Mucosa of rectum (tissue), 2 donors: Measurements from ENCODE around the gene CYP4F12.
"Not testable (repeated sequence)": the region's sequence is repeated elsewhere in the genome, so short reads cannot be mapped to it uniquely, and the experiment has no call there.

Experiments used
- H3K27ac ChIP-seq, 2 donors: one replicate each; pipeline ENCODE4 v1.7.0; 2013; ENCODE audit warnings: inconsistent platforms in 2 of 2, low read depth in 2 of 2, low read length in 2 of 2
- H3K27me3 ChIP-seq, 2 donors: one replicate each; pipeline ENCODE4 v1.7.0; 2013; ENCODE audit warnings: low read length in 2 of 2; ENCODE audit not compliant: control insufficient read depth in 2 of 2, insufficient read depth in 2 of 2
- H3K36me3 ChIP-seq, 2 donors: one replicate each; pipeline ENCODE4 v1.7.0; 2013; ENCODE audit warnings: low read length in 2 of 2; ENCODE audit not compliant: control insufficient read depth in 2 of 2, insufficient read depth in 2 of 2
- H3K4me1 ChIP-seq, 2 donors: one replicate each; pipeline ENCODE4 v1.7.0; 2013; ENCODE audit warnings: low read length in 2 of 2, mild to moderate bottlenecking in 1 of 2; ENCODE audit not compliant: control insufficient read depth in 2 of 2, insufficient read depth in 2 of 2
- H3K4me3 ChIP-seq, 2 donors: one replicate each; pipeline ENCODE4 v1.7.0; 2013; ENCODE audit warnings: low read length in 2 of 2
- H3K9ac ChIP-seq, 2 donors: one replicate each; pipeline ENCODE4 v1.7.0; 2013; ENCODE audit warnings: low read length in 2 of 2, low read depth in 1 of 2, mild to moderate bottlenecking in 1 of 2
- H3K9me3 ChIP-seq, 2 donors: one replicate each; pipeline ENCODE4 v1.7.0; 2013; ENCODE audit warnings: low read length in 2 of 2; ENCODE audit not compliant: control insufficient read depth in 2 of 2
- donor health status: healthy.
- donor health status: Normal muscosa, but diverticular disease.

The CYP4F12 gene

DNA sequence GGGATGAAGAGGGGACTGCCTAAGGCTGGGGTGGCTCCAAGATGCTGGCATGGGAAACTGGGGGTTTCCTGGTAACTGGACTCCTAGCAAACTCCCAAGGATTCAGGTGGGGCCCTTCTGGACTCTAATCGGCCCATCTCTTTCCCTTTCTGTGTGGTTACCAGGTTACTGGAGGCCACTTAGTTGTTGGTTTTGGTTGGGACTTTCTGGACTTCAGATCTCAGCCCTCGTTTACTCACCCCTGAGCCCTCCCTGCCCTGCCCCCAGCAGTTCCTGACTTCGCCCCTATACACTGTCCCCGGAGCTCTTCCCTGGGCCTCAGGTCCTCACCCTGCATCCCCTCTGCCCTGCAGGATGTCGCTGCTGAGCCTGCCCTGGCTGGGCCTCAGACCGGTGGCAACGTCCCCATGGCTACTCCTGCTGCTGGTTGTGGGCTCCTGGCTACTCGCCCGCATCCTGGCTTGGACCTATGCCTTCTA is 328 bp downstream of the CYP4F12 start:
- Histone ChIP-seq H3K4me3 (peak overlapping the region; percentile 80 to 82), H3K36me3 (peaks cover 3% of the 10 kb centered on the region in 2 donors), H3K9ac (peak overlapping the region; percentile 52 to 73), H3K27me3 (no peaks in the 10 kb centered on the region), H3K9me3 (no peaks in the 10 kb centered on the region), H3K4me1 (peaks cover 18 to 24% of the 10 kb centered on the region in 2 donors), H3K27ac (peak overlapping the region; percentile 96)

DNA sequence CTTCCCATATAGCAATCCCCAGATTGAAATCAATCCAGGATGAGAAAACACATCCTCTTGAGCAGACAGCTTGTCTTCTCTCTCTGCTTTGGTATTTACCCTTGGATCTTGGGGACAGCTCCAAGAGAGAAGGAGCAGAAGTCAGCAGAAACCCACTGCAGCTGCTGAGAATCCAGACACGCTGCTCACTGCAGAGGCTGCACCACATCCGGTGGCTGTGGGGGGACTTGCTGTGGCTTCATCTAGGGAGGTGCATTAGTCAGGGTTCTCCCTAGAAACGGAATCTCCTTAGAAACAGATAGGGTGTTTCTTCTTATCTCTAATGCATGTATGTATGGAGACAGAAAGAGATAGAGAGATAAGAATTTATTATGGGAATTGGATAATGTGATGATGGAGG is 2.7 kb downstream of the CYP4F12 start:
- H3K4me3 ChIP-seq = no peak overlapping the region

DNA sequence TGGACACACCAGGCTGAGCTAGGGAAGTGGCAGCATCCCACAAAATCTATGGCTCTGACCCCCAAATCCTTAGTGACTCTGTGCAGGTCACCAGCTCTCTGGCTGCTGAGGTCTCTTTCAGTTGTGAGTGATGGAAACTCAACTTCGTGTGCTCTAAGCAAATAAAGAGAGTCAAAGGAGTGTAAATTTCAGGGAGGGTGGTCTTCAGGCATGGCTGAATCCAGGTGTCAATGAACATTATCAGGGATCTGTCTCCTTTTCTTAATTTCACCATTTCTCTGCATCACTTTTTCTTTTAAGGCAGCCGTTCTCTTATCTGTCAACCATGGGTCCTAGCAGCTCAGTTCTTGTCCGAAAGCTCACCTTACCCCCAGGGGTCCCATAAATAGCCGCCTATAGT is 6.2 kb downstream of the CYP4F12 start:
- Histone ChIP-seq H3K36me3 (peaks cover 40 to 43% of the 10 kb centered on the region in 2 donors), H3K4me1 (peaks cover 7% of the 10 kb centered on the region in 2 donors), H3K27ac (no peak overlapping the region), H3K9me3 (no peaks in the 10 kb centered on the region), H3K4me3 (no peak overlapping the region), H3K27me3 (no peaks in the 10 kb centered on the region), H3K9ac (no peak overlapping the region)

More for the DNA sequence above, 2.7 kb downstream of the CYP4F12 start:
- Histone ChIP-seq H3K9ac (no peak overlapping the region), H3K27me3 (no peaks in the 10 kb centered on the region), H3K27ac (no peak overlapping the region), H3K4me1 (peaks cover 18 to 24% of the 10 kb centered on the region in 2 donors), H3K36me3 (peaks cover 17 to 20% of the 10 kb centered on the region in 2 donors), H3K9me3 (no peaks in the 10 kb centered on the region)

DNA sequence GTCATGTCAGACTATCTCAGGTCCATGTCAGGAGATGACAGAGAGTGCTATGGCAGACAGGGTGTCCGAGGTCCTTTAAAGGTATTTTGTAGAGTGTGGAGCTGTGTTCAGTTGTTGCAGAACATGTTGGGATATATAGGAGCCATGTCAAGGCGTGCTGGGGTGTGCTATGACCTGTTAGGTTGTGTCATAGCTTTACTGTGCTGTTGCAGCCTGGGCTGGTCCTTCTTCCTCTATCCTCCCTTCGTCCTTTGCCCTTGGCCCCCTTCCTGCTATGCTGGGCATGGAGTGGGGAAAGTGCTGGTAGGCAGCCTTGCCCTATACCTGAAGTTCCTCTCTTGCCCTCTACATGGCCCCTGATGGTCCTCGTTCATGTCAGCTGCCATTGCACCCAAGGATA is 7.0 kb downstream of the CYP4F12 start:
- not testable (repeated sequence) for H3K27me3 ChIP-seq, H3K27ac ChIP-seq, H3K9ac ChIP-seq, H3K4me3 ChIP-seq, H3K9me3 ChIP-seq, H3K4me1 ChIP-seq
- H3K36me3 ChIP-seq = peaks cover 42 to 50% of the 10 kb centered on the region in 2 donors

DNA sequence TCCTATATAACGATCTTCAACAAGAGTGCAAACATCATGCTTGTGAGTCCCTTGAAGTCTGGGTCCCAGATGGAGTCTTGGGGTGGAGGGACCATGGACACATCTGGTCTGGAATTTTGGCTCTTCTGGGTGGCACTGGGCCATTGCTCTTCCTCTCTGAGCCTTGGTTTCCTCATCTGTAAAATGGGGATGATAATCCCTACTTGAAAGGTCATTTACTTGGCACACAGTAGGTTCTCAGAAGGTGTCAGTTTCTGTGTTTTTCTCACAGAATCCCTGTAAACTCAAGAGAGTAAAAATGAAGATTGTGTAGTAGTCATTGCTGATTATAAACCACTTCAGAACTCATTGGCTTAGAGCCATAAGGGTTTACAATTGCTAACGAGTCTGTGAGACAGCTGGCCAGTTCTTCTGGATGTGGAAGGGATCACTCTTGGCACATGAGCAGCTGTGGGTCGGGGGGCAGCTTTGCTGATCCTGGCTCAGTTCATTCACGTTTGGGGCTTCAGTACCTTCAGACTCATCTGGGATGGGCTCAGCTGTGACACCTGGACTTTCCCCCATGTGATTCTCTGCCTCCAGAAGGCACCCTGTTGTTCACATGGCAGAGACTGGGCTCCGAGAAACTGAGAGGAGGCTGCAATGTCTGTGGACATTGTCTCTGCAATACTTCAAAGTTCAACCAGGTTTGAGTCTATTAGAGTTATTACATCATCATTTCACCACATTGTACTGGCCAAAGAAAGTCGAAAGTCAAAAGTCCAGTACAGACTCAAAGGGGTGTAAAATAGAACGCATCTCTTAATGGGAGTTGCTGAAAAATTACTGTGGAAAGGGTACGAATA is 7.8 kb downstream of the CYP4F12 start:
- Histone ChIP-seq H3K9ac (no peak overlapping the region), H3K4me1 (no peaks in the 10 kb centered on the region), H3K27ac (no peak overlapping the region), H3K9me3 (no peaks in the 10 kb centered on the region), H3K27me3 (no peaks in the 10 kb centered on the region), H3K4me3 (no peak overlapping the region), H3K36me3 (peaks cover 51 to 57% of the 10 kb centered on the region in 2 donors)

DNA sequence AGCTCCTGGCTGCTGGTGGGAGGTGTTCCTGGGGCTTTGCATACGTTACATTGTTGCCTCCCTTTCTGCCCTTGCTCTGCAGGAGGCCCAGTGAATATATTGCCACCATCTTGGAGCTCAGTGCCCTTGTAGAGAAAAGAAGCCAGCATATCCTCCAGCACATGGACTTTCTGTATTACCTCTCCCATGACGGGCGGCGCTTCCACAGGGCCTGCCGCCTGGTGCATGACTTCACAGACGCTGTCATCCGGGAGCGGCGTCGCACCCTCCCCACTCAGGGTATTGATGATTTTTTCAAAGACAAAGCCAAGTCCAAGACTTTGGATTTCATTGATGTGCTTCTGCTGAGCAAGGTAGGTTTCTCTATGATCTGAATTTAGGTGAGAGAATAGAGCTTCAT is 10.5 kb downstream of the CYP4F12 start:
- H3K36me3 ChIP-seq = peaks cover 61 to 70% of the 10 kb centered on the region in 2 donors
- H3K4me3 ChIP-seq = no peak overlapping the region
- H3K4me1 ChIP-seq = no peaks in the 10 kb centered on the region
- H3K27ac ChIP-seq = no peak overlapping the region
- H3K9ac ChIP-seq = no peak overlapping the region
- H3K27me3 ChIP-seq = no peaks in the 10 kb centered on the region
- H3K9me3 ChIP-seq = peaks cover 0 to 4% of the 10 kb centered on the region in 2 donors

DNA sequence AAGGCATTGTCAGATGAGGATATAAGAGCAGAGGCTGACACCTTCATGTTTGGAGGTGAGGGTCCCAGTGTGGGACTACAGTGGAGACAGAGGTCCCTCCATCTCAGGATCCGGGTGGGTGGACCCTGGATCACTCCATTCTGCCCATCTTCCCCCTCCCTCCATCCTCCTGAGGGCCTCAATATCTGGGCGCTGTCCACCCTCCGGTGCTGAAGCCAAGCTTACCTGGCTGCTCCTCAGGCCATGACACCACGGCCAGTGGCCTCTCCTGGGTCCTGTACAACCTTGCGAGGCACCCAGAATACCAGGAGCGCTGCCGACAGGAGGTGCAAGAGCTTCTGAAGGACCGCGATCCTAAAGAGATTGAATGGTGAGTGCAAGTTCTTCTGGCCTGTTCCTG is 11.9 kb downstream of the CYP4F12 start:
- H3K27me3 ChIP-seq = no peaks in the 10 kb centered on the region
- no peaks in the 10 kb centered on the region for H3K4me1 ChIP-seq
- H3K4me3 ChIP-seq = no peak overlapping the region
- H3K9ac ChIP-seq = no peak overlapping the region
- H3K36me3 ChIP-seq = peaks cover 55 to 61% of the 10 kb centered on the region in 2 donors
- H3K9me3 ChIP-seq = peaks cover 0 to 4% of the 10 kb centered on the region in 2 donors
- no peak overlapping the region for H3K27ac ChIP-seq

DNA sequence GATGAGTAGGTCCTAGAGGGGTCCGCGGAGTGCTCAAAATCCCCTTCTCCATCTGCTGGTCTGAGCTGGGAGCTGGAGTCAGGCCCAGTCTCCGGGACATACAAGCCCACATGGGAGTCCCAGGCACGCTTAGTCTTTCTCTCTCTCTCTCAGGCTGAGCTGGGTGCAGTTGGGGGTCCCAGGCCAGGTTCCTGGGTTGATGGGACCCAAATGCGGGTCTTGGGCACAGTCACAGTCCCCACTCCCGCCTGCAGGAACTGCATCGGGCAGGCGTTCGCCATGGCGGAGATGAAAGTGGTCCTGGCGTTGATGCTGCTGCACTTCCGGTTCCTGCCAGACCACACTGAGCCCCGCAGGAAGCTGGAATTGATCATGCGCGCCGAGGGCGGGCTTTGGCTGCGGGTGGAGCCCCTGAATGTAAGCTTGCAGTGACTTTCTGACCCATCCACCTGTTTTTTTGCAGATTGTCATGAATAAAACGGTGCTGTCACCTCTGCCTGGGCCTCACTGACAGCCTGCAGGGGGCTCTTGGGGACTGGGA is 23.8 kb downstream of the CYP4F12 start:
- Histone ChIP-seq H3K36me3 (peaks cover 15 to 19% of the 10 kb centered on the region in 2 donors), H3K9me3 (no peaks in the 10 kb centered on the region), H3K9ac (no peak overlapping the region), H3K4me3 (no peak overlapping the region), H3K27ac (no peak overlapping the region), H3K4me1 (peaks cover 2 to 3% of the 10 kb centered on the region in 2 donors), H3K27me3 (no peaks in the 10 kb centered on the region)

DNA sequence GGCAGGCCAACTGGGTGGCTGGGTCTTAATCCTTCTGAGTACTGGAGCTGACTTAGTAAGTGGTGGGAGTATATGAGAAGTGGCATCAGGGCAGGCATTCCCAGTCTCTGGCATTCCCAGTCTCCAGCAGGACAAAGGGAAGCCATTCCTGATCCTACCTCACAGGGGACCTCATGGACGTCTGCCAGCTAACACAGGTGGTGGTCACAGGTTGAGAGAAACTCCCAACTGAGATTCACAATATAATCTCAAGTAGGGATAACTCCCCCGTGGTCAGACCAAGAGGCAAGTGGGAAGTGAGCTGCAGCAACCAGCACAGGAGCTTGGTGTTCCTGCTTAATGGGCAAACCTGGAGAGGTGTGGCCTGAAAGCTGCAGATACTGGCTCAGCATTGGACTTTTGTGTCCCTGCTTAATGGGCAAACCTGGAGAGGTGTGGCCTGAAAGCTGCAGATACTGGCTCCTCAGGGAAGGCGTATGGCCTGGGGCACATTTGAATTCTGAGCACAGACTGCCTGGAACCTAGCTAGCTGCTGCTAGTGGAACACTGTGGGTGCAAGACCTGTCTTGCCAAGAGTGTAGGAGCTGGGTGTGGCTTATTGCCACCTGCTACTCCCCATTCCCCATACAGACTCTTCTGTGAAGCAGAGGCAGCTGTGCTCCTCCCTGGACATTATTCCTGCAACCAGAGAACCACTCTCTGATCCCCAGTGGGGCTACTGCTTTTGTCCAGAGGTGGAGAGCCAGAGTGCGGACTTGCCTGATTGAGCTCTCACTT is 29.1 kb downstream of the CYP4F12 start:
- Histone ChIP-seq H3K27me3 (no peaks in the 10 kb centered on the region), H3K4me1 (peaks cover 13 to 16% of the 10 kb centered on the region in 2 donors), H3K36me3 (peaks cover 10 to 15% of the 10 kb centered on the region in 2 donors), H3K4me3 (peak overlapping the region in 1 of 2 donors; percentile 45), H3K27ac (peak overlapping the region; percentile 65 to 82), H3K9ac (peak overlapping the region; percentile 24 to 52), H3K9me3 (no peaks in the 10 kb centered on the region)

DNA sequence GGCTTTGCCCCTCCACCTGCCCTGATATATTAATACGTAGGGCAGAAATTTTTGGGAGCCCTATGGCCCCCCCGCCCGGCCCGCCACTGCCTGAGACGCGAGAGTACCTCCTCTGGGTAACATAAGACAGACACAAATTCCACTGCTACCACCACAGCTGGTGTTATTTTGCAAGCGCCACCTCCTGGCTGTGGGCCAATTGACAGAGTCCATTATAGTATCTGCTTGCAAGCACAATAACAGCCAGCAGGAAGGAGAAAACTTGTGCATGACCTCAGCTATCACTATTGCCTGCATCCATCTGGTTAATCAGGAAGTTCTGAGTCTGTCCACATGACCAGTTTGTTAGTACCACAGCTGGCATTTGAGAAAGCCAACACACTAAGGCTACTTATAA is 29.6 kb downstream of the CYP4F12 start:
- H3K27ac ChIP-seq = peak overlapping the region; percentile 66 to 82
- no peaks in the 10 kb centered on the region for H3K27me3 ChIP-seq
- H3K36me3 ChIP-seq = peaks cover 4 to 12% of the 10 kb centered on the region in 2 donors
- peaks cover 13 to 16% of the 10 kb centered on the region in 2 donors for H3K4me1 ChIP-seq
- peak overlapping the region in 1 of 2 donors; percentile 24 for H3K9ac ChIP-seq
- no peaks in the 10 kb centered on the region for H3K9me3 ChIP-seq
- peak overlapping the region; percentile 6 to 45 for H3K4me3 ChIP-seq
